ENCODE results near the gene CARM1.

CARM1 gene

DNA sequence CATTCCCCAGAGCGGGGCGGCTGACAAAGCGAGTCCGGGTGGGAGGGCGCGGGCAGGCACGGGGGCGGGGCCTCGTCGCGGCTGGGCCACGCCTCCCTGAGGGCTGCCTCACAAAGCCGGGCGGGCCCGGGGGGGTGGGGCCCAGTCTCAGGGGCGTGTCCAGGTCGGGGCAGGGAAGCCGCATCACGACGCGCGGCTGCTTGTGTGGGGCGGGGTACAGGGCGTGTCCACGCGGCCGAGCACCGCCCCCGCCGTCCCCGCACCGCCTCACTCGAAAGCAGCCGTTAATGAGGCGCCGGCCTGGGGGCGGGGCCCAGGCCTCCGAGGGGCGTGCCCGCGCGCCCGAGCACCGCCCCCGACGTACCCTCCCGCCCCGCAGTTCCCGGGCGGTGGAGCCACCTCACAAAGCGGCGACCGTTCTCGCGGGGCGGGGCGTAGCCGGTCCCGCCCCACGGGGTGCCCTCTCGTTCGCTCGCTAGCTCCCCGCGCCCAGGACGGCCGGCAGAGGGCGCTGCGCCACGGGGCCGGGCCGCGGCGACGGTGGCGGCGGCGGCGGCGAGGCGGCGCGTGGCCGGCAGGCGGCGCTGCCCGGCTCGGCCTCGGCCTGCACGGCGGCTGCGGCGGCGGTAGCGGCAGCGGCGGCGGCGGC is at the start of gene CARM1:
CARM1 (plus strand) TSS at position 599 of the 649 bp plus-strand sequence. CDS start 150 bp downstream, outside the sequence.
- no peaks in the 10 kb centered on the region for H3K36me3 Mint-ChIP-seq (ENCODE audit: low read depth)
- H3K27ac Mint-ChIP-seq = peak within 1 kb of the TSS; percentile 88
- H3K9me3 Mint-ChIP-seq = no peaks in the 10 kb centered on the region
- peak within 1 kb of the TSS; percentile 81 for H3K4me3 Mint-ChIP-seq
- H3K27me3 Mint-ChIP-seq = no peaks in the 10 kb centered on the region
- peaks cover 34% of the 10 kb centered on the region for H3K4me1 Mint-ChIP-seq (ENCODE audit: low read depth)

DNA sequence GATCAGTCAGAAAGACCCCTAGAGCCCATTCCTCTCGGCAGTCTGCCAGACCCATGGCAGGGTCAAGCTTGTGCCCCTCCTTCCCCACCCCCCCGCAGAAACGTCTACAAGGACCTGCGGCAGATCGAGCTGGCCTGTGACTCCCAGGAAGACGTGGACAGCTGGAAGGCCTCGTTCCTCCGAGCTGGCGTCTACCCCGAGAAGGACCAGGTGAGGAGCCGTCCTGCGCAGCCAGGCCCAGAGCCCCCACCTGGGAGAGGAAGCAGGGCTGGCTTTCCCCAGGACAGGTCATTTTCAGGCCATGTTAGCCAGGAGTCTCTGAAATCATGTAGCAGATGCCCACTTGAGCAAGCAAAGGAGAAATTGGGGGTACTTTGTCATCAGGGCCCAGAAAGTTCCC is 47.7 kb upstream of the CARM1 start:
- Mint-ChIP-seq H3K27me3 (no peaks in the 10 kb centered on the region), H3K4me1 (ENCODE audit: low read depth) (peaks cover 10% of the 10 kb centered on the region), H3K4me3 (no peak overlapping the region), H3K9me3 (no peaks in the 10 kb centered on the region), H3K36me3 (ENCODE audit: low read depth) (peaks cover 44% of the 10 kb centered on the region), H3K27ac (no peak overlapping the region)

DNA sequence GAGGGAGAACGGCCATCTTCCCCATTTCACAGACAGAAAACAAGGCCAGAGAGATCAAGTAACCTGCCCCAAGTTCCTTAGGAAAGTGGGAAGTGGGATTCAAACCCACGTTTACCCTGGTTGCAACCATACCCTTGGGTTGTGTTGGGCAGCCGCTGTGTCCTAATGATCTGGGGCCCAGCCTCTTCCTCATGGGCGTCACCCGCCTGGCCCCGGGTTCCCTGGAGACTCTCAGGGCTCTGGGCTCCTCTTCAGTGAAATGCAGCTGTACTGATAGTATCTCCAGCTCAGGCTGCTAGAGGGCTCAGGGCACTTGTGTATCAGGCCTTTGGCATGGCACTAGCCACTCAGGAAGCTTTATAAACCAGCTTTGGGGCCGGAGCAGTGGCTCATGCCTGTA is 45.1 kb upstream of the CARM1 start:
- no peaks in the 10 kb centered on the region for H3K27me3 Mint-ChIP-seq
- H3K36me3 Mint-ChIP-seq (ENCODE audit: low read depth) = peaks cover 32% of the 10 kb centered on the region
- no peaks in the 10 kb centered on the region for H3K9me3 Mint-ChIP-seq
- peaks cover 2% of the 10 kb centered on the region for H3K4me1 Mint-ChIP-seq (ENCODE audit: low read depth)
- no peak overlapping the region for H3K4me3 Mint-ChIP-seq
- no peak overlapping the region for H3K27ac Mint-ChIP-seq

DNA sequence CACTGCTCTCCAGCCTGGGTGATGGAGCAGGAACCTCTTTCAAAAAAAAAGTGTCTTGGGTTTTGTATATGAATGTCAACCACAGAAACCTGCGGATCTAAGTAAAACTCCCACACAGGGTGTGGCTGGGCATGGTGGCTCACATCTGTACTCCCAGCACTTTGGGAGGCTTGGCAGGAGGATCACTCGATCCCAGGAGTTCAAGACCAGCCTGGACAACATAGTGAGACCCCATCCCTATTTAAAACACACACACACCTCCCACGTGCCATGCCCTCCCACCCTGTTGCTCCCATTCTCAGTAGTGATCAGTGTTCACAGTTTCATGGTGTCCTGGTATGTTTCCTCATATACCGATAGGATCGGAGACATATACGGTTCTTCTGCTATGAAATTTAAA is 44.5 kb upstream of the CARM1 start:
- Mint-ChIP-seq H3K27ac (no peak overlapping the region), H3K36me3 (ENCODE audit: low read depth) (peaks cover 28% of the 10 kb centered on the region)

DNA sequence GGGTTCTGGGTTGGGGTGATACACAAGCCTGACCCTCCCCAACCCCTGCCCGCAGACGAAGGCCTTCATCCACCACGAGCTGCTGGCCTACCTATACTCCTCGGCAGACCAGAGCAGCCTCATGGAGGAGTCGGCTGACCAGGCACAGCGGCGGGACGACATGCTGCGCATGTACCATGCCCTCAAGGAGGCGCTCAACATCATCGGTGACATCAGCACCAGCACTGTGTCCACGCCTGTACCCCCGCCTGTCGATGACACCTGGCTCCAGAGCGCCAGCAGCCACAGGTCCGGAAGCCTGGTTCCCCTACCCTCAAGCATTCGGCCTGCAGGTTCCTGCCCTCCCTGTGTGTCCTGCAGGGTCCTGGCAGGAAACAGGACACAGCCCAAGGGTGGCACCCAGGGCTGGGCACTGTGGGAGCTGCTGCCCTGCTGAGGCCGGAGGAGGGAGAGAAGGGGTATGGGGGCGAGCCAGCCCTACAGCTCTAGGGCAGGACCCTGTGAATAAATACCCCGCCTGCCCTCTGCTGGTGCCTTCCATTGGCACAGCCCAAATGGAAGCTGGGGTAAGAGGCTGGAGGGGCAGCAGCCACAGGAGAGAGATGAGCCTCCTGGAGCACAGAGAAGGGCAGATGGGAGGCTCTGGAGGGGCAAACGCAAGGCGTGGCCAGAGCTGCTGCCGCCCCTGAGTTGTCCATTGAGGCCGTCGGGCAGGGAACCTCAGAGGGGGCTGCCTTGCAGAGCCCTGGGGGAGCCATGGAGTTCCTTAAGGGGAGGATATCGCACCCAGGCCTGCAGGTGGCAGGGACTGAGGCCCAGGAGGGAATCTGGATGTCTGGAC is 42.2 kb upstream of the CARM1 start:
- Mint-ChIP-seq H3K27ac (peak overlapping the region; percentile 26), H3K27me3 (no peaks in the 10 kb centered on the region), H3K36me3 (ENCODE audit: low read depth) (peaks cover 17% of the 10 kb centered on the region), H3K4me3 (no peak overlapping the region), H3K9me3 (no peaks in the 10 kb centered on the region), H3K4me1 (ENCODE audit: low read depth) (no peaks in the 10 kb centered on the region)

More for the DNA sequence above, 44.5 kb upstream of the CARM1 start:
- no peaks in the 10 kb centered on the region for H3K4me1 Mint-ChIP-seq (ENCODE audit: low read depth)
- H3K4me3 Mint-ChIP-seq = no peak overlapping the region
- no peaks in the 10 kb centered on the region for H3K9me3 Mint-ChIP-seq
- H3K27me3 Mint-ChIP-seq = no peaks in the 10 kb centered on the region

DNA sequence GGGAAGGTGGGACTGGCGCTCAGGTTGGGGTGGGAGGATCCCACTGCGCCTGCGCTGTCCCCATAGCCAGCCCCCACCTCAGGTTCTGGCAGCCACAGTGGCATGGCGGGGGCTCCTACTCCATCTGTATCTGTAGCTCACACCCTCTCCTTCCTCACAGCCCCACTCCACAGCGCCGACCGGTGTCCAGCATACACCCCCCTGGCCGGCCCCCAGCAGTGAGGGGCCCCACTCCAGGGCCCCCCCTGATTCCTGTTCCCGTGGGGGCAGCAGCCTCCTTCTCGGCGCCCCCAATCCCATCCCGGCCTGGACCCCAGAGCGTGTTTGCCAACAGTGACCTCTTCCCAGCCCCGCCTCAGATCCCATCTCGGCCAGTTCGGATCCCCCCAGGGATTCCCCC is 41.4 kb upstream of the CARM1 start:
- Mint-ChIP-seq H3K4me1 (ENCODE audit: low read depth) (no peaks in the 10 kb centered on the region), H3K27me3 (no peaks in the 10 kb centered on the region), H3K27ac (no peak overlapping the region), H3K4me3 (no peak overlapping the region), H3K9me3 (no peaks in the 10 kb centered on the region), H3K36me3 (ENCODE audit: low read depth) (peaks cover 13% of the 10 kb centered on the region)

DNA sequence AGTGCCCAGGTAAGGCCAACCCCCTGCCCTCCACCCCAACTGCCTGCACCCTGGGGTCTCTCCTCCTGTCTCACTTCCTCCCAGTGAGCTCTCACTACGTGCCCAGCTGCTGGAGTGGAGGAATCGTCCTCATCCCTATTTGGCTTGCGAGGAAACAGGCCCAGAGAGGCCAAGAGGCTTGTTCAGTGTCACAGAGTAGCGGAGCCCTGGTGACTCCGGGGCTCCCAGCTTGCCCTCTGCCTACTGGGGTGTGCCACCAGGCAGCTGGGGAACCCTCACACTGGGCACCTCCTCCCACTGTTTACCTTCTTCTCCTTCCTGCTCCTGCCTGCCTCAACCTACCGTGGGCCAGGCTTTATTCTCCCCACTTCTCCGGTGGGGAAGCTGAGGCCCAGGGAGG is 41.0 kb upstream of the CARM1 start:
- Mint-ChIP-seq H3K36me3 (ENCODE audit: low read depth) (peaks cover 12% of the 10 kb centered on the region), H3K4me1 (ENCODE audit: low read depth) (peaks cover 1% of the 10 kb centered on the region), H3K27ac (no peak overlapping the region), H3K9me3 (no peaks in the 10 kb centered on the region), H3K4me3 (no peak overlapping the region), H3K27me3 (no peaks in the 10 kb centered on the region)

DNA sequence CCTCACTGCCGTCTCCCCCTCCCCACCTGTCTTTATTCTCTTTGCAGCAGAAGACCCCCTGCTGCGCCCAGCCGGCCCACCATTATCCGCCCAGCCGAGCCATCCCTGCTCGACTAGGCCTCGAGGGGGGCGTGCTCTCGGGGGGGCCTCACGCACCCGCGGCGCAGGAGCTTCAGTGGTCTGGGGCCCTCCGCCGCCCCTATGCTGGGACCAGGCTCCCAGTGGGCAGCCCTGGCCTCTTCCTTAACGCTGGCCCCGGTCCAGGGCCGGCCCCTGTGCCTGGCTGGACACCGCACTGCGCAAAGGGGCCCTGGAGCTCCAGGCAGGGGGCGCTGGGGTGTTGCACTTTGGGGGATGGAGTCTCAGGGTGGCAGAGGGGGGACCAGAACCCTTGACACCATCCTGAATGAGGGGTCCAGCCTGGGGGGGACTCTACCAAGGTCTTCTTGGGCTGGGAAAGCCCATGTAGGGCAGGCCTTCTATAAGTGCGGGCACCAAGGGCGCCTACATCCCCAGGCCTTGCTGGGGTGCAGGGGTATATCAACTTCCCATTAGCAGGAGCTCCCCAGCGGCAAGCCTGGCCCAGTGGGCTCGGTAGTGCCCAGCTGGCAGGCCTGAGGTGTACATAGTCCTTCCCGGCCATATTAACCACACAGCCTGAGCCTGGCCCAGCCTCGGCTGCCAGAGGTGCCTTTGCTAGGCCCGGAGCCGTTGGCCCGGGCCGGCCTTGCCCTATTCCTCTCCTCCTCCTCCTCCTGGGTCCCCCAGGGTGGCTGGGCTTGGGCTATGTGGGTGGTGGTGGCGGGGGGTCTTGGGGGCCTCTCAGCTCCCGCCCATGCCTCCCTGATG is 40.2 kb upstream of the CARM1 start:
- Mint-ChIP-seq H3K27ac (no peak overlapping the region), H3K4me3 (no peak overlapping the region), H3K9me3 (no peaks in the 10 kb centered on the region), H3K27me3 (no peaks in the 10 kb centered on the region), H3K36me3 (ENCODE audit: low read depth) (peaks cover 10% of the 10 kb centered on the region), H3K4me1 (ENCODE audit: low read depth) (peaks cover 8% of the 10 kb centered on the region)

DNA sequence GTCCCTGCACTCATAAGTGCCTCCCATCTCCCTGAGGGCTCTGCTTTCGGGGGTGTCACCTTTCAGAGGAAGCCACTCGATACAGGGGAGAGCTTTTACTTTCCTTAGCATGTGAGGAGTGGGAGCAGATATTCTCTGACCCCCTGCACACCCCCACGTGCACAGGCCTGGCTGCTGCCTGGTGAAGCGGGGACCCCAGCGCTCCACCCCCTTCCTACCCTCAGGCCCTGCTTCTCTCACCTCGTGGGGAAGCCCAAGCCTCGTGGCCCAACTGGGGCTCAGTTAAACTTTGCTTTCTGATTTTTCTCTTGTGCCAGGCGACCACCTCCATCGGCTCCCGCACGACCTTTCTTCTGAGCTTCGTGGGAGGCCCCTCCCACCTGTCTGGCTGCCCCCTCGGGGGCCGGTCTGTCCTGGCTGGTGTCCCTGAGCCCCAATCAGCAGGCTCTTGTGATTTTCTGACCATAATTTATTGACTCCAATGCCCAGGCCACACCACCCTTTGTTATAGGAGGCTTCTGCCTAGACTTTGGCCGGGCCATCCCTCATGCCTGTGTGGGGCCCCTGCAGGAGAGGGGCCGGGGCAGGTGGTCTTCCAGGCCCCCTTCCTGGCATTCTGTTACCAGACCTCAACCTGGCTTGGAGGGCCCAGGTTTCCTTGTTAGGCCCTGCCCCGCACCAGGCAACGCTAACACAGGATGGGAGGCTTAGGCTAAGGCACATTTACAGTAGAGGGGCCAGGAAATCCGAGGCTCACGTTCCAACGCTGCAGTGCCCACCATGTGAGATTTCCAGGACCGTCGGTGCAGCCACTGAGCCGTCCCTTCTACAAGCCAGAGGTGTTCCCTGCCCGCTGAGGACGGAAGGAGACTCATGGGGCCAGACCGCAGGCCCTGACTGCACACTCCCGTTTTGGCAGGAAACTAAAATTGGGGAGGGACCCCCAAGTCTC is 39.1 kb upstream of the CARM1 start:
- peaks cover 3% of the 10 kb centered on the region for H3K9me3 Mint-ChIP-seq
- H3K27ac Mint-ChIP-seq = no peak overlapping the region
- H3K36me3 Mint-ChIP-seq (ENCODE audit: low read depth) = peaks cover 8% of the 10 kb centered on the region

DNA sequence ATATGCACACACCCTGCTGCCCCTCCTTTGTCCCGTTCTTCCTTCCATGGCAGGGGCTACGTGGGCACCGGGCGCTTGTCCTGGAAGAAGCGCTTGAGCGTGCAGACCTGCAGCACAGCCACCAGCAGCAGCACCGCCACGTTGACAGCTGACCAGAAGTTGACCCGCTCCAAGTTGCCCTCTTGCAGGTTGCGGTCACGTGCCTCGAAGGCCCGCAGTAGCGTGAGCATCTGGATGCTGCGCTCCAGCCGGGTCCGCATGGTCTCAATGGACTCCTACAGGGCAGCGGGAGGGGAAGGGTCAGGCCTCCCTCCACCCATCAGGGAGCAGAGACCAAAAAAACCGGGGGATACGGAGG is 38.4 kb upstream of the CARM1 start:
- H3K4me1 Mint-ChIP-seq (ENCODE audit: low read depth) = peaks cover 19% of the 10 kb centered on the region

More for the DNA sequence above, 39.1 kb upstream of the CARM1 start:
- Mint-ChIP-seq H3K27me3 (no peaks in the 10 kb centered on the region), H3K4me3 (no peak overlapping the region), H3K4me1 (ENCODE audit: low read depth) (peaks cover 19% of the 10 kb centered on the region)

DNA sequence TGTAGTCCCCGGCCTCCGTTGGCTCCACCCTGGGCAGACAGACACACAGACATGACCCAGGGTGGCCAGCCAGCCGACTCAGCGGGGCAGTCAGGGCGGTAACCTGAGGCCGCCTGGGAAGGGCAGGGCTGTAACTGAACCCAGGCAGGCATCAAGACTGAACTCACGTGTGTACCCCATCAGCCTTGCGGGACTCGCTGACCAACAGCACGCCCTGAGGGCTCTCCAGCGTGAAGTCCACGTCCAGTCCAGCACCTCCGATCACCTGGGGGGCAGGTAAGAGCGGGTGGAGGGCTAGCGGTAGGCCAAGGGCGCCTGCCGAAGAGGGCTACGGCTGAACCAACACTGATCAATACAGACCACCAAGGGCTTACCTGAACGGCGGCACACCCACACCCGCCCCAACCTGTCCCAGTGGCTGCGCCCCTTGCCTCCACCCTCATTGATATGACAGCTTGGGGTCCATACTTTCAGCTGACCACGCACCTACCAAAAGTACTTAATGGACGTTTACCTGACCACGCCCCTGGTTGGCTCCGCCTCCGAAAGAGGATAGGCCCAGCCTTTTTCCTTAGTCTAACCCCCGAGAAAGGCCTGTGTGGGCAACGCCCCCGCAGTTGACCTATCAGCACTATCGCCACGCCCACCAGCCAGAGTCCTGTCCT is 36.1 kb upstream of the CARM1 start:
- peaks cover 8% of the 10 kb centered on the region for H3K36me3 Mint-ChIP-seq (ENCODE audit: low read depth)

More for the DNA sequence above, 38.4 kb upstream of the CARM1 start:
- no peak overlapping the region for H3K27ac Mint-ChIP-seq
- H3K4me3 Mint-ChIP-seq = no peak overlapping the region
- H3K9me3 Mint-ChIP-seq = peaks cover 3% of the 10 kb centered on the region
- peaks cover 8% of the 10 kb centered on the region for H3K36me3 Mint-ChIP-seq (ENCODE audit: low read depth)
- H3K27me3 Mint-ChIP-seq = no peaks in the 10 kb centered on the region

DNA sequence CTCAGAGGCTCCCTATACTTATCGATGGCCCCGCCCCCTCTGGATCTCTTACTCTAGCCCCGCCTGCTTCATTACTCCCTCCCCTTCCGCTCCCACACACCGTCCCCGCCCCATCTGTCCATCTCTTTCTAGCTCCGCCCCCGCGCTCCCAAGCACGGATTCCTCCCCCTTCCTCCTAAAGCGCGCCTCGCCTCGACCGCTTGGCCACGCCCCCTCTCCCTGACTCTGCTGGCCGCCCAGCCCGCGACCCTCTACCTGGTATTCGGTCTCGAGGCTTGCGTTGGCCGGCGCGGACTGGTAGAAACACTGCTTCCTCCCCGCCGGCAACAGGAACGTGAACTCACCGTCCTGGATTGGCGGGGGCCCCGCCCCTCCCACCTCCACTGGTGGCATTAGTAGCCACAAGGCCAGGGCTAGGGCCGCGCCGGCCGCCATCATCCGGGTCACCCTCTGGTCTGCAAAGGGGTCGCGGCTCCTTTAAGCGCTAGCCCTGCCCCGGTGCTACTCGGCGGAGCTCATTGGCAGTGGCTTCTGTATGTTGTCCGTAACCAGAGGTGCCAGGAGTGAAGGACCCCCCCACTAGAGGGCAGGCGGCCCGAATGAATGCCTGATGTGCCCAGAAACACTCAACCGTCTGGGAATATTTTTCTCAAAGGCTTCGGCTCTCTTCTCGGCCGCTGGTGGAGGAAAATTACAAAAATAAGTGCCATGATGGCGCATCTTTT is 35.4 kb upstream of the CARM1 start, which contains the start of gene TMED1:
TMED1 (minus strand) TSS at position 459 of the 725 bp plus-strand sequence; CDS start at position 438, 21 bp downstream.
- peaks cover 8% of the 10 kb centered on the region for H3K36me3 Mint-ChIP-seq (ENCODE audit: low read depth)
- peaks cover 7% of the 10 kb centered on the region for H3K9me3 Mint-ChIP-seq
- peaks cover 19% of the 10 kb centered on the region for H3K4me1 Mint-ChIP-seq (ENCODE audit: low read depth)
- H3K27me3 Mint-ChIP-seq = no peaks in the 10 kb centered on the region
- H3K27ac Mint-ChIP-seq = peak within 1 kb of the TSS; percentile 100
- H3K4me3 Mint-ChIP-seq = peak within 1 kb of the TSS; percentile 95

More for the DNA sequence above, 36.1 kb upstream of the CARM1 start:
- peak overlapping the region; percentile 100 for H3K27ac Mint-ChIP-seq
- peaks cover 7% of the 10 kb centered on the region for H3K9me3 Mint-ChIP-seq
- peak overlapping the region; percentile 95 for H3K4me3 Mint-ChIP-seq
- peaks cover 19% of the 10 kb centered on the region for H3K4me1 Mint-ChIP-seq (ENCODE audit: low read depth)
- H3K27me3 Mint-ChIP-seq = no peaks in the 10 kb centered on the region

All from stimulated activated naive CD8-positive, alpha-beta T cell treated with anti-CD3 and anti-CD28 coated beads, Interleukin-15, Interleukin-2, amounts not matched to agents 100 ng/mL and 50 ng/mL, for 24 hours (primary cell).